C4-2B (cell line): Measurements from ENCODE around the gene SLC22A7.

Experiments used
- H3K27ac ChIP-seq: fragments of 450-650 bp; 2 replicates; pipeline ENCODE4 v1.5.1; 2017
- CTCF ChIP-seq: fragments of 450-650 bp; conservative IDR thresholded peaks from 2 replicates; pipeline ENCODE4 v1.5.1; 2017; ENCODE audit warnings: mild to moderate bottlenecking
- ZFX ChIP-seq: fragments of 450-650 bp; IDR thresholded peaks from 2 replicates; pipeline ENCODE4 v1.6.1; 2017

Gene SLC22A7, protein sequence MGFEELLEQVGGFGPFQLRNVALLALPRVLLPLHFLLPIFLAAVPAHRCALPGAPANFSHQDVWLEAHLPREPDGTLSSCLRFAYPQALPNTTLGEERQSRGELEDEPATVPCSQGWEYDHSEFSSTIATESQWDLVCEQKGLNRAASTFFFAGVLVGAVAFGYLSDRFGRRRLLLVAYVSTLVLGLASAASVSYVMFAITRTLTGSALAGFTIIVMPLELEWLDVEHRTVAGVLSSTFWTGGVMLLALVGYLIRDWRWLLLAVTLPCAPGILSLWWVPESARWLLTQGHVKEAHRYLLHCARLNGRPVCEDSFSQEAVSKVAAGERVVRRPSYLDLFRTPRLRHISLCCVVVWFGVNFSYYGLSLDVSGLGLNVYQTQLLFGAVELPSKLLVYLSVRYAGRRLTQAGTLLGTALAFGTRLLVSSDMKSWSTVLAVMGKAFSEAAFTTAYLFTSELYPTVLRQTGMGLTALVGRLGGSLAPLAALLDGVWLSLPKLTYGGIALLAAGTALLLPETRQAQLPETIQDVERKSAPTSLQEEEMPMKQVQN

DNA sequence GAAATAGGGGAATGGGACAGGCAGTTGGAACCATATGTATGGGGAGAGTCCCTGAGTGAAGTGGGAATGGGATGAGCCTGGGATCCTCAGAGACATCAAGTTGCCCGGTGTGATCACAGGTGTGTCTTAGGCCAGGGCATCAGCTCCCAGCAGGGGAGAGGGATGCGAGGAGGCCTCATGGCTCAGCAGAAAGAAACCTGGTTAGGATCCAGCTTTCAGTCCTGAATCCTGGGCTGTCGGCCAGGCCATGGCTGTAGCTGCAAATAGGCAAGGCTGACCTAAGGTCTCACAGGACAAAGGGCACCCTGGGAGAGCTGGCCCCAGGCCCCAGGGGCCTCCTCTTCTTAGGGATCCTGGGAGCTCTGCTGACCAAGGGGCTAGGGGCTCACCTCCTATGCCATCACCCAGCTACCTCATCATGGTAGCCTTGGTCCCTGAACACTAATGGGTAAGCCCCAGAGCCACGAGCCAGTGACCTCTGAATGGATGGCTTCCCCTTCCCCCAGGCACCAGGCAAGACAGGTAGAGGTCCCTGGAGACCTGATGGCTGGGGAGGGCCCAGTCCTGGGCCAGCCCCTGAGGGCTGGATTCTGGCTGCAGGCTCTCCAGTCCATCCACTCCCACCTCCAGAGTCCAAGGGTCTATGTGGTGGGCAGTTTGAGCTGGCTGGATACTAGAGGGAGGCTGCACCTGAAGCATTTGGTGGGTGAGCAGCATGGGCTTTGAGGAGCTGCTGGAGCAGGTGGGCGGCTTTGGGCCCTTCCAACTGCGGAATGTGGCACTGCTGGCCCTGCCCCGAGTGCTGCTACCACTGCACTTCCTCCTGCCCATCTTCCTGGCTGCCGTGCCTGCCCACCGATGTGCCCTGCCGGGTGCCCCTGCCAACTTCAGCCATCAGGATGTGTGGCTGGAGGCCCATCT is at the start of gene SLC22A7:
Gene SLC22A7, plus strand, starts transcription at position 617 of the 921 bp plus-strand sequence. Its CDS starts 99 bp downstream, at position 716.
- H3K27ac ChIP-seq, result peak within 1 kb of the TSS; percentile 6; the same call in 1 of the 2 replicates

GRCh38 chr6:43248791-43249190 is 49.3 kb upstream of the SLC22A7 start:
- TF ChIP-seq CTCF, result no peak
- TF ChIP-seq ZFX, result no peak

More for the DNA sequence above, at the start of gene SLC22A7:
- TF ChIP-seq ZFX (no peak), CTCF (no peak)

GRCh38 chr6:43250992-43251373 is 47.1 kb upstream of the SLC22A7 start:
- TF ChIP-seq ZFX (no peak), CTCF (no peak)
- H3K27ac ChIP-seq, result no peak overlapping the region

More at GRCh38 chr6:43248791-43249190, 49.3 kb upstream of the SLC22A7 start:
- no peak overlapping the region for H3K27ac ChIP-seq

GRCh38 chr6:43253401-43253800 is 44.7 kb upstream of the SLC22A7 start:
- TF ChIP-seq CTCF, result no peak
- TF ChIP-seq ZFX, result no peak

DNA sequence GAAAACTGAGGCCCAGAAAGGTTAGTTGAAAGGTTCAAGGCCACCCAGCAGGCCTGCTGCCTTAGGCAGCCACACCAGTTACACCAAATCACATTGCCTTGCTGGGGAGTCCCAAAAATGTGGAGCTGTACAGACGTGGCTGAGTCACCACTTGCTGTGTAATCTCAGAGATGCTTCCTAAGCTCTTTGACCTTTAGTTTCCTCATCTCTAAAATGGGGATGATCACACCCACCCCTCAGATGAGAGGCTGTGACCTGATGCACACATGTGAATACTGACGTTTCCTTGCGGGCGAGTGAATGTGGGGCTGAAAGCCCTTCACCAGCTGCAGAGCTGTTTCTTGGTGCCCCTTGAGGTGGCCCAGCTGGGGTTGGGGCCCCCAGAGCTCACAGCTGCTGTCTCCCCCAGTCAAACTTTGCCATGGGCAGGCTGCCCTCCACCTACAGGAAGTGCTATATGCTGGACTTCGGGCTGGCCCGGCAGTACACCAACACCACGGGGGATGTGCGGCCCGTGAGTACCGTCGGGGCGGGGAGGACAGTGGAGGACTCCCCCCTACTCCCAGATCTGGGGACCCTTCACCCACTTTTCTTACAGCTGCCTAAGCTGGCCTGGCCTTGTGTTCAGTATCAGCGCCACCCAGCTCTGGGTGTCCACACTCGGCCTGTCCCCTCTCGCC is 43.8 kb upstream of the SLC22A7 start:
- TF ChIP-seq ZFX, result no peak
- TF ChIP-seq CTCF, result no peak
- no peak overlapping the region for H3K27ac ChIP-seq

More at GRCh38 chr6:43253401-43253800, 44.7 kb upstream of the SLC22A7 start:
- H3K27ac ChIP-seq, result no peak overlapping the region

DNA sequence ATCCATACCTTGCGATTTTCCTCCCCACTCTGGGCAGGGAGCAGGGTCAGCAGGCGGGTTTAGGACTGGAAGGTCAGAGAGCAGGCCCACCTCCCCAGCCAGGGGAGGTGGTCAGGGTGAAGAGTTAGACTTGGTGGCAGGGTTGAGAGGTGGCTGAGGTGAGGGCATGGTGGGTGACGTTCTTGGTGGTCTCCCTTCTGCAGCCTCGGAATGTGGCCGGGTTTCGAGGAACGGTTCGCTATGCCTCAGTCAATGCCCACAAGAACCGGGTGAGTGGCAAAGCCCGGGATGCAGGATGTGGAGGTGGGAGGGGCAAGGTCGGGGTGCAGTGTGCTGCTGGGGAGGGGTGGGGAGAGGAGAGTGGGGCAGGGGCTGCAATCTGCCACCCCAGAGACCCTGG is 43.2 kb upstream of the SLC22A7 start:
- no peak for TF ChIP-seq ZFX
- no peak for TF ChIP-seq CTCF
- H3K27ac ChIP-seq, result no peak overlapping the region
